ENCODE measurements around the gene OVCA2. TPM values are rescaled to one million over a fixed set of nuclear protein-coding genes. Genes with fewer than 3 reads are reported as not detected.
A peak's percentile ranks its signal among the peaks of the same experiment; 100 is the strongest.

Gene OVCA2
- total RNA-seq, 1 experiment from 2014 or later: 24.6 TPM

- no peak overlapping the region for H3K56ac ChIP-seq (ENCODE audit: insufficient read length, low read depth, low read length)
- Mint-ChIP-seq H3K4me1 (peaks cover 14 to 27% of the 10 kb centered on the region in 2 experiments), H3K36me3 (ENCODE audit: insufficient read depth in 1 of 3, low read depth in 3 of 3) (peaks cover 5 to 32% (median 13%) of the 10 kb centered on the region in 3 experiments), H3K9me3 (no peaks in the 10 kb centered on the region), H3K27ac (peak overlapping the region; percentile 67 to 82 (median 75); a peak in 4 of 7 replicates), H3K4me3 (no peak overlapping the region), H3K27me3 (ENCODE audit: low read depth) (no peaks in the 10 kb centered on the region)
- no CpG with 5 or more reads among the region's 13 CpGs for WGBS (ENCODE audit: extremely low coverage, insufficient read length, low lambda C conversion rate)
- no peaks in the 10 kb centered on the region for H3K27me3 ChIP-seq (ENCODE audit: insufficient read depth, low read length)
- peak; percentile 73 for DNase-seq
- no peak overlapping the region for H2BK20ac ChIP-seq (ENCODE audit: low read depth, low read length, poor library complexity, severe bottlenecking)
- no peak overlapping the region for H3K4ac ChIP-seq (ENCODE audit: low read depth, low read length)
- no peaks in the 10 kb centered on the region for H3K9me3 ChIP-seq (ENCODE audit: control insufficient read depth, low read depth, low read length)
- no peak overlapping the region for H3K18ac ChIP-seq (ENCODE audit: insufficient read length, low read depth, low read length)
- H3K79me1 ChIP-seq (ENCODE audit: insufficient read depth, low read depth, low read length, poor library complexity, severe bottlenecking): no peaks in the 10 kb centered on the region
- H3K27ac ChIP-seq (ENCODE audit: insufficient read length, low read depth, low read length): no peak overlapping the region
- no peak overlapping the region for H2BK12ac ChIP-seq (ENCODE audit: insufficient read length, low read depth, low read length)
- TF ChIP-seq CTCF (conservative IDR thresholded peaks at IDR 0.05): no peak; the same call in 1 of the 3 replicates
- no peak overlapping the region for H2BK5ac ChIP-seq (ENCODE audit: insufficient read length, low read length)
- no peak overlapping the region for H4K5ac ChIP-seq (ENCODE audit: insufficient read length, low read depth, low read length)
- no peak overlapping the region for H2BK120ac ChIP-seq (ENCODE audit: low read depth, low read length, poor library complexity, severe bottlenecking)
- H3K4me1 ChIP-seq (ENCODE audit: insufficient read depth, low read length): no peaks in the 10 kb centered on the region
- no peaks in the 10 kb centered on the region for H3K23me2 ChIP-seq (ENCODE audit: insufficient read length, low read depth, low read length, poor library complexity, severe bottlenecking)
- no peak overlapping the region for H2BK15ac ChIP-seq (ENCODE audit: low read depth, low read length)
- no peaks in the 10 kb centered on the region for H4K20me1 ChIP-seq (ENCODE audit: control insufficient read depth, insufficient read depth, insufficient read length)
- H2AFZ ChIP-seq (ENCODE audit: low read length): no peak overlapping the region
- H3T11ph ChIP-seq (ENCODE audit: low read length): no peak overlapping the region
- no peak overlapping the region for H4K8ac ChIP-seq (replicated peaks; ENCODE audit: insufficient read length, low read depth, low read length)
- no peak overlapping the region for H3K9ac ChIP-seq (ENCODE audit: extremely low read depth, insufficient read length, low read length)
- H3K14ac ChIP-seq (ENCODE audit: insufficient read depth, low read length): no peak overlapping the region; the same call in 1 of the 2 replicates
- H2AK5ac ChIP-seq (ENCODE audit: insufficient read length, low read length): no peak overlapping the region
- no peak overlapping the region for H4K91ac ChIP-seq (ENCODE audit: insufficient read length, low read depth, low read length)
- H3K4me2 ChIP-seq (ENCODE audit: insufficient read depth, insufficient read length, low read length): no peak overlapping the region
- no peaks in the 10 kb centered on the region for H3K79me2 ChIP-seq (ENCODE audit: insufficient read depth, low read length)
- H3K23ac ChIP-seq (ENCODE audit: insufficient read length, low read depth, low read length): no peak overlapping the region
Measured at GRCh38 chr17:2075336-2076086, 33.7 kb downstream of the OVCA2 start.

Data from H9 (cell line).